H1 (cell line): ENCODE data around the gene BRSK2. TPM values are rescaled to one million over a fixed set of nuclear protein-coding genes. Genes with fewer than 3 reads are reported as not detected.

Experiments
- CTCF ChIA-PET: fragments of 300-600 bp; sonication (Branson Sonifier 250); formaldehyde crosslinking; loops from one replicate; lab custom pipeline; 2021; ENCODE audit not compliant: partially characterized antibody; lab: Charles Lee
- POLR2A ChIA-PET: fragments of 300-600 bp; sonication (Branson Sonifier 250); formaldehyde crosslinking; loops from one replicate; lab custom pipeline; 2021; ENCODE audit warnings: inconsistent platforms; ENCODE audit not compliant: partially characterized antibody; lab: Charles Lee
- DNase-seq, 2 experiments: peaks; one replicate each; pipeline versions ENCODE4 v3.0.0 to v3.0.0-alpha.2; 2010 to 2022; ENCODE audit warnings: low spot score in 2 of 2, low read depth in 1 of 2, mixed read lengths in 1 of 2
- FAIRE-seq: peaks from 2 replicates; lab custom pipeline; 2011; peaks lifted over from hg19 to GRCh38; lab: Jason Lieb, UNC
- H2AFZ ChIP-seq: 2 replicates; pipeline ENCODE4 v1.8.1; 2012; ENCODE audit warnings: low read length, inconsistent platforms
- H2AK5ac ChIP-seq: 2 replicates; pipeline ENCODE4 v1.6.1; 2013; ENCODE audit warnings: low read depth, low read length
- H2BK120ac ChIP-seq: replicated peaks from 2 replicates; pipeline ENCODE3; 2013; ENCODE audit warnings: low read depth, low read length, inconsistent platforms
- H2BK12ac ChIP-seq: 2 replicates; pipeline ENCODE4 v1.6.1; 2013; ENCODE audit warnings: low read depth, low read length
- H2BK15ac ChIP-seq: 2 replicates; pipeline ENCODE4 v1.6.1; 2013; ENCODE audit warnings: low read length
- H2BK20ac ChIP-seq: 2 replicates; pipeline ENCODE4 v1.6.1; 2013; ENCODE audit warnings: low read length
- H2BK5ac ChIP-seq: 2 replicates; pipeline ENCODE4 v1.6.1; 2013; ENCODE audit warnings: low read depth, low read length
- H3K14ac ChIP-seq: 2 replicates; pipeline ENCODE4 v1.6.1; 2013; ENCODE audit warnings: inconsistent platforms; ENCODE audit not compliant: insufficient read length
- H3K18ac ChIP-seq: 2 replicates; pipeline ENCODE4 v1.6.1; 2013; ENCODE audit warnings: low read length; ENCODE audit errors: extremely low read depth
- H3K23ac ChIP-seq: 2 replicates; pipeline ENCODE4 v1.6.1; 2013; ENCODE audit warnings: inconsistent platforms; ENCODE audit not compliant: insufficient read length
- H3K23me2 ChIP-seq: 2 replicates; pipeline ENCODE4 v1.6.1; 2013; ENCODE audit warnings: low read depth, low read length
- H3K27ac ChIP-seq: 2 replicates; pipeline ENCODE4 v1.6.1; 2011; ENCODE audit warnings: low read depth, low read length, inconsistent platforms
- H3K27me3 ChIP-seq, 4 experiments: replicated peaks in 1 of 4; 1 replicate in 1 of 4; 2 replicates in 3 of 4; pipeline versions ENCODE4 v1.6.1 to v1.8.1; 2011 to 2013; ENCODE audit warnings: low read length in 3 of 4, mild to moderate bottlenecking in 3 of 4, inconsistent platforms in 2 of 4, mixed read lengths in 2 of 4, moderate library complexity in 1 of 4; ENCODE audit not compliant: control insufficient read depth in 3 of 4, insufficient read depth in 3 of 4; ENCODE audit errors: extremely low read depth in 1 of 4
- H3K36me3 ChIP-seq, 4 experiments: 2 replicates each; pipeline versions ENCODE4 v1.6.1 to v1.8.1; 2011 to 2013; ENCODE audit warnings: mild to moderate bottlenecking in 4 of 4, low read length in 3 of 4, moderate library complexity in 2 of 4, control low read depth in 1 of 4, inconsistent platforms in 1 of 4; ENCODE audit not compliant: insufficient read depth in 4 of 4, control insufficient read depth in 2 of 4
- H3K4ac ChIP-seq: replicated peaks from 2 replicates; pipeline ENCODE3; 2013; ENCODE audit warnings: low read length, low read depth, mixed read lengths, inconsistent platforms; ENCODE audit not compliant: insufficient read length
- H3K4me1 ChIP-seq, 4 experiments: replicated peaks in 1 of 4; 1 replicate in 1 of 4; 2 replicates in 3 of 4; pipeline versions ENCODE4 v1.6.1 to v1.8.1; 2011 to 2013; ENCODE audit warnings: low read length in 3 of 4, inconsistent platforms in 2 of 4, mixed read lengths in 1 of 4; ENCODE audit not compliant: insufficient read depth in 4 of 4, control insufficient read depth in 3 of 4
- H3K4me2 ChIP-seq, 2 experiments: 2 replicates each; pipeline versions ENCODE4 v1.6.1 to v1.8.1; 2011 to 2013; ENCODE audit warnings: low read depth in 2 of 2, low read length in 2 of 2, control low read depth in 1 of 2, inconsistent platforms in 1 of 2, mild to moderate bottlenecking in 1 of 2; ENCODE audit not compliant: insufficient read depth in 1 of 2
- H3K4me3 ChIP-seq, 4 experiments: fragments of 200-600, 300-600 bp in 1 of 4; sonication (generic), shearing (Covaris generic), sonication (Bioruptor Twin) in 1 of 4; 2 replicates each; pipeline versions ENCODE4 v1.5.1 to v1.8.1; 2011 to 2016; ENCODE audit warnings: low read length in 4 of 4, low read depth in 3 of 4, control low read depth in 2 of 4, inconsistent platforms in 2 of 4, mild to moderate bottlenecking in 2 of 4, mixed read lengths in 1 of 4, moderate library complexity in 1 of 4; ENCODE audit not compliant: insufficient read depth in 2 of 4; ENCODE audit errors: extremely low read depth in 1 of 4
- H3K56ac ChIP-seq: replicated peaks from 2 replicates; pipeline ENCODE3; 2013; ENCODE audit warnings: low read depth, mild to moderate bottlenecking, mixed read lengths, low read length, inconsistent platforms; ENCODE audit not compliant: insufficient read length
- H3K79me1 ChIP-seq: 2 replicates; pipeline ENCODE4 v1.6.1; 2013; ENCODE audit warnings: low read depth, low read length, control low read depth
- H3K79me2 ChIP-seq, 2 experiments: 2 replicates each; pipeline versions ENCODE4 v1.6.1 to v1.8.1; 2012 to 2013; ENCODE audit warnings: low read length in 2 of 2, mild to moderate bottlenecking in 2 of 2, inconsistent platforms in 1 of 2; ENCODE audit not compliant: insufficient read depth in 2 of 2, control insufficient read depth in 1 of 2
- H3K9ac ChIP-seq, 4 experiments: replicated peaks in 1 of 4; 1 replicate in 1 of 4; 2 replicates in 3 of 4; pipeline versions ENCODE4 v1.6.1 to v1.8.1; 2011 to 2013; ENCODE audit warnings: low read depth in 3 of 4, low read length in 3 of 4, control low read depth in 2 of 4, mild to moderate bottlenecking in 2 of 4, moderate library complexity in 2 of 4, inconsistent platforms in 1 of 4; ENCODE audit errors: extremely low read depth in 1 of 4
- H3K9me3 ChIP-seq, 2 experiments: 2 replicates each; pipeline versions ENCODE4 v1.6.1 to v1.8.1; 2012 to 2013; ENCODE audit warnings: mild to moderate bottlenecking in 2 of 2, moderate library complexity in 2 of 2, control low read depth in 1 of 2, inconsistent platforms in 1 of 2, low read depth in 1 of 2, low read length in 1 of 2, mixed read lengths in 1 of 2; ENCODE audit not compliant: insufficient read depth in 2 of 2
- H4K20me1 ChIP-seq, 2 experiments: replicated peaks in 1 of 2; 2 replicates each; pipeline versions ENCODE3 to v1.8.1; 2011 to 2013; ENCODE audit warnings: inconsistent platforms in 2 of 2, low read length in 2 of 2, mild to moderate bottlenecking in 1 of 2; ENCODE audit not compliant: insufficient read depth in 2 of 2, control insufficient read depth in 1 of 2
- H4K5ac ChIP-seq: 2 replicates; pipeline ENCODE4 v1.6.1; 2013; ENCODE audit warnings: low read length, low read depth, mixed read lengths, inconsistent platforms; ENCODE audit not compliant: insufficient read length
- H4K8ac ChIP-seq: 2 replicates; pipeline ENCODE4 v1.8.0; 2013; ENCODE audit warnings: mild to moderate bottlenecking, moderate library complexity, low read length, inconsistent platforms; ENCODE audit not compliant: insufficient read depth; ENCODE audit errors: extremely low read depth
- H4K91ac ChIP-seq: replicated peaks from 2 replicates; pipeline ENCODE3; 2013; ENCODE audit warnings: low read length, mixed read lengths, inconsistent platforms; ENCODE audit not compliant: insufficient read length
- KDM4A ChIP-seq: IDR thresholded peaks from one replicate; pipeline ENCODE4 v1.7.1; 2012; ENCODE audit warnings: low read depth, mild to moderate bottlenecking, moderate library complexity, low read length, inconsistent platforms; ENCODE audit not compliant: severe bottlenecking
- RFX5 ChIP-seq: IDR thresholded peaks from 2 replicates; pipeline ENCODE4 v1.6.1; 2011; ENCODE audit warnings: low read depth, low read length, improper control_type of control experiment, borderline replicate concordance
- SAP30 ChIP-seq: fragments of 300-600 bp; sonication (generic); IDR thresholded peaks from 2 replicates; pipeline ENCODE4 v1.7.1; 2012; ENCODE audit warnings: low read length, moderate library complexity, mild to moderate bottlenecking, inconsistent platforms; ENCODE audit not compliant: insufficient read depth, insufficient replicate concordance
- SIN3A ChIP-seq, 2 experiments: IDR thresholded peaks in 1 of 2; conservative IDR thresholded peaks in 1 of 2; 2 replicates each; pipeline ENCODE4 v1.6.1; 2011 to 2012; ENCODE audit warnings: low read length in 2 of 2, improper control_type of control experiment in 1 of 2, low read depth in 1 of 2, mild to moderate bottlenecking in 1 of 2
- SP1 ChIP-seq: IDR thresholded peaks from 2 replicates; pipeline ENCODE4 v1.6.1; 2011; ENCODE audit warnings: low read depth, low read length
- SP4 ChIP-seq: IDR thresholded peaks from 2 replicates; pipeline ENCODE4 v1.6.1; 2012; ENCODE audit warnings: low read length, inconsistent platforms
- WGBS, 2 experiments: shearing (Covaris generic) in 1 of 2; methylation state at CpG; one replicate each; pipeline versions ENCODE4 v1.1.6 to v1.1.7; 2013 to 2015; ENCODE audit warnings: low lambda C conversion rate in 2 of 2, mixed read lengths in 2 of 2, inconsistent platforms in 1 of 2, low coverage in 1 of 2, missing lambda C conversion rate in 1 of 2; ENCODE audit not compliant: insufficient replicate concordance in 2 of 2, insufficient coverage in 1 of 2, insufficient read length in 1 of 2; ENCODE audit errors: extremely low coverage in 1 of 2, missing lambda C conversion rate in 1 of 2; 5-methylcytosine and 5-hydroxymethylcytosine counted together
- polyA plus RNA-seq, 7 experiments: library from polyadenylated mRNA; depleted of rRNA in 3 of 7; stranded (reverse) in 5 of 7; unstranded in 2 of 7; fragments of >200 nt in 5 of 7; fragments of 200-250 nt in 2 of 7; gene quantifications; 1 replicate in 5 of 7; 2 replicates in 1 of 7; 4 replicates in 1 of 7; pipeline versions ENCODE4 v1.2.1 to v1.2.3, GENCODE V29; 2011 to 2013; ENCODE audit warnings: missing spikeins in 2 of 7, mixed read lengths in 2 of 7
- total RNA-seq: library from RNA; stranded (reverse); fragmentation: NEBNext Ultra II Directional; extraction: Animal tissue kit (Norgen Biotek cat#: 25700); gene quantifications from 2 replicates; pipeline ENCODE4 v1.2.1, GENCODE V29; 2021
- TF ChIP-seq, protein P1 (sequence below), 3 experiments: IDR thresholded peaks; 1 replicate in 2 of 3; 2 replicates in 1 of 3; pipeline versions ENCODE4 v1.5.1 to v1.6.1; 2011; ENCODE audit warnings: low read length in 3 of 3, mild to moderate bottlenecking in 3 of 3, inconsistent platforms in 2 of 3, low read depth in 1 of 3, moderate library complexity in 1 of 3; ENCODE audit not compliant: insufficient read depth in 1 of 3; ENCODE audit errors: control extremely low read depth in 1 of 3
- TF ChIP-seq, protein P2 (sequence below): IDR thresholded peaks from 2 replicates; pipeline ENCODE4 v1.6.1; 2011; ENCODE audit warnings: low read length, improper control_type of control experiment

Gene BRSK2
- total and polyA plus RNA-seq, 2 of the 8 experiments (the other 6 are each of a cell fraction or from before 2014, with no cell fraction given): 17.3 to 27.1 TPM

- no peaks in the 10 kb centered on the region for H3K9me3 ChIP-seq
- no peak overlapping the region for H3K23ac ChIP-seq
- ChIA-PET CTCF (interaction anchor here (0.5 to 0.8 kb wide), 2 partner anchors 12 to 81 kb away, joined by 3 to 4 read pairs; no protein-coding TSS in a partner anchor), POLR2A (no interaction called here)
- no peak for DNase-seq
- H2BK20ac ChIP-seq: no peak overlapping the region
- H3K79me1 ChIP-seq: peaks cover 6% of the 10 kb centered on the region
- 93% methylated on average over 26 of the region's 29 CpGs; no CpG with 5 or more reads in 1 of the 2 experiments for WGBS, 2 experiments
- no peaks in the 10 kb centered on the region for H3K36me3 ChIP-seq
- no peaks in the 10 kb centered on the region for H3K23me2 ChIP-seq
- no peak overlapping the region for H3K4ac ChIP-seq
- no peak overlapping the region for H2AFZ ChIP-seq
- no peak overlapping the region for H4K91ac ChIP-seq
- H2BK12ac ChIP-seq: no peak overlapping the region
- no peak overlapping the region for H3K14ac ChIP-seq
- no peak overlapping the region for H3K4me2 ChIP-seq
- peaks cover 0 to 13% (median 9%) of the 10 kb centered on the region in 4 experiments; a peak in 6 of 7 replicates for H3K4me1 ChIP-seq
- H3K4me3 ChIP-seq: no peak overlapping the region
- no peak overlapping the region for H4K5ac ChIP-seq
- FAIRE-seq: no peak
- no peak overlapping the region; the same call in 1 of the 2 replicates for H4K8ac ChIP-seq
- H3K79me2 ChIP-seq: peaks cover 0 to 8% of the 10 kb centered on the region in 2 experiments; a peak in 1 of 4 replicates
- no peak overlapping the region for H2BK5ac ChIP-seq
- no peak overlapping the region for H3K27ac ChIP-seq
- H3K18ac ChIP-seq: no peak overlapping the region
- no peak overlapping the region for H2BK120ac ChIP-seq
- H3K9ac ChIP-seq: no peak overlapping the region
- no peak overlapping the region for H2AK5ac ChIP-seq
- H3K27me3 ChIP-seq: no peaks in the 10 kb centered on the region; a peak in 1 of 7 replicates
- H2BK15ac ChIP-seq: no peak overlapping the region
- H3K56ac ChIP-seq: no peak overlapping the region
- H4K20me1 ChIP-seq: peaks cover 9 to 22% of the 10 kb centered on the region in 2 experiments
- TF ChIP-seq KDM4A (no peak), SP4 (no peak), RFX5 (no peak), SAP30 (no peak), SP1 (no peak), SIN3A (conservative IDR thresholded peaks at IDR 0.05 in 1 of 2, IDR thresholded peaks at IDR 0.05 in 1 of 2; ENCODE audit: low read depth in 1 of 2, low read length in 2 of 2) (no peak)
- TF ChIP-seq, protein P1, sequence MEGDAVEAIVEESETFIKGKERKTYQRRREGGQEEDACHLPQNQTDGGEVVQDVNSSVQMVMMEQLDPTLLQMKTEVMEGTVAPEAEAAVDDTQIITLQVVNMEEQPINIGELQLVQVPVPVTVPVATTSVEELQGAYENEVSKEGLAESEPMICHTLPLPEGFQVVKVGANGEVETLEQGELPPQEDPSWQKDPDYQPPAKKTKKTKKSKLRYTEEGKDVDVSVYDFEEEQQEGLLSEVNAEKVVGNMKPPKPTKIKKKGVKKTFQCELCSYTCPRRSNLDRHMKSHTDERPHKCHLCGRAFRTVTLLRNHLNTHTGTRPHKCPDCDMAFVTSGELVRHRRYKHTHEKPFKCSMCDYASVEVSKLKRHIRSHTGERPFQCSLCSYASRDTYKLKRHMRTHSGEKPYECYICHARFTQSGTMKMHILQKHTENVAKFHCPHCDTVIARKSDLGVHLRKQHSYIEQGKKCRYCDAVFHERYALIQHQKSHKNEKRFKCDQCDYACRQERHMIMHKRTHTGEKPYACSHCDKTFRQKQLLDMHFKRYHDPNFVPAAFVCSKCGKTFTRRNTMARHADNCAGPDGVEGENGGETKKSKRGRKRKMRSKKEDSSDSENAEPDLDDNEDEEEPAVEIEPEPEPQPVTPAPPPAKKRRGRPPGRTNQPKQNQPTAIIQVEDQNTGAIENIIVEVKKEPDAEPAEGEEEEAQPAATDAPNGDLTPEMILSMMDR (IDR thresholded peaks at IDR 0.05; ENCODE audit: control extremely low read depth in 1 of 3, insufficient read depth in 1 of 3, low read depth in 1 of 3, low read length in 3 of 3): no peak
- TF ChIP-seq, protein P2, sequence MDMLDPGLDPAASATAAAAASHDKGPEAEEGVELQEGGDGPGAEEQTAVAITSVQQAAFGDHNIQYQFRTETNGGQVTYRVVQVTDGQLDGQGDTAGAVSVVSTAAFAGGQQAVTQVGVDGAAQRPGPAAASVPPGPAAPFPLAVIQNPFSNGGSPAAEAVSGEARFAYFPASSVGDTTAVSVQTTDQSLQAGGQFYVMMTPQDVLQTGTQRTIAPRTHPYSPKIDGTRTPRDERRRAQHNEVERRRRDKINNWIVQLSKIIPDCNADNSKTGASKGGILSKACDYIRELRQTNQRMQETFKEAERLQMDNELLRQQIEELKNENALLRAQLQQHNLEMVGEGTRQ: no peak
Measured at GRCh38 chr11:1433977-1434640, 44.4 kb downstream of the BRSK2 start.
